Natural killer cell treated with Interleukin-12 subunit alpha and Interleukin-12 subunit beta and Interleukin-15 and Interleukin-18, amount 100 ng/mL, for 72 hours (primary cell): ENCODE results near the gene SEMA3A. TPM values are rescaled to one million over a fixed set of nuclear protein-coding genes. Genes with fewer than 3 reads are reported as not detected.
"Not testable (repeated sequence)": the region's sequence is repeated elsewhere in the genome, so short reads cannot be mapped to it uniquely, and the experiment has no call there.

Experiments
- ATAC-seq, 2 donors: fragments of 150-1000 bp; cut with Tn5 transposase in 1 of 2; sonication (Bioruptor Pico), chemical (Tn5 transposase) in 1 of 2; 2 replicates each; pipeline ENCODE4 v1.10.0; 2021
- DNase-seq: peaks from one replicate; pipeline ENCODE4 v3.0.0; 2022; ENCODE audit warnings: low spot score
- H3K27ac Mint-ChIP-seq, 2 donors: 1 replicate in 1 of 2; 2 replicates in 1 of 2; pipeline ENCODE4 v1.8.0; 2022; ENCODE audit warnings: mixed read lengths in 2 of 2, mild to moderate bottlenecking in 1 of 2, moderate library complexity in 1 of 2
- H3K27me3 Mint-ChIP-seq, 2 donors: 1 replicate in 1 of 2; 2 replicates in 1 of 2; pipeline ENCODE4 v1.8.0; 2022; ENCODE audit warnings: mixed read lengths in 2 of 2
- H3K36me3 Mint-ChIP-seq: one replicate; pipeline ENCODE4 v1.8.0; 2022; ENCODE audit warnings: mixed read lengths
- H3K4me1 Mint-ChIP-seq, 2 donors: 1 replicate in 1 of 2; 2 replicates in 1 of 2; pipeline ENCODE4 v1.8.0; 2022; ENCODE audit warnings: low read depth in 2 of 2, mixed read lengths in 2 of 2, mild to moderate bottlenecking in 1 of 2
- H3K4me3 Mint-ChIP-seq: one replicate; pipeline ENCODE4 v1.8.0; 2022; ENCODE audit warnings: mixed read lengths
- H3K9me3 Mint-ChIP-seq: 2 replicates; pipeline ENCODE4 v1.8.0; 2022; ENCODE audit warnings: mixed read lengths
- total RNA-seq, 2 donors: library from RNA; stranded (reverse); gene quantifications; one replicate each; pipeline ENCODE4 v1.2.3, GENCODE V29; 2022

SEMA3A gene
- total RNA-seq, 2 donors from 2014 or later: 4.0 to 5.0 TPM

- H3K36me3 Mint-ChIP-seq, H3K4me3 Mint-ChIP-seq, ATAC-seq, H3K9me3 Mint-ChIP-seq, H3K4me1 Mint-ChIP-seq, H3K27ac Mint-ChIP-seq, H3K27me3 Mint-ChIP-seq: not testable (repeated sequence)
- peak; percentile 35 for DNase-seq
These were observed 20.2 kb upstream of the SEMA3A start for GRCh38 chr7:84214757-84215156.

GRCh38 chr7:84210301-84210700, 15.7 kb upstream of the SEMA3A start:
- Mint-ChIP-seq H3K27ac (no peak overlapping the region), H3K4me3 (no peak overlapping the region), H3K27me3 (no peaks in the 10 kb centered on the region), H3K4me1 (no peaks in the 10 kb centered on the region), H3K9me3 (peaks cover 5% of the 10 kb centered on the region), H3K36me3 (peaks cover 1% of the 10 kb centered on the region)
- DNase-seq (no peak), ATAC-seq (no peak)

- H3K9me3 Mint-ChIP-seq: peaks cover 5% of the 10 kb centered on the region
- no peak overlapping the region for H3K4me3 Mint-ChIP-seq
- H3K36me3 Mint-ChIP-seq: no peaks in the 10 kb centered on the region
- H3K27ac Mint-ChIP-seq: no peak overlapping the region
- ATAC-seq (no peak), DNase-seq (no peak)
- H3K27me3 Mint-ChIP-seq: no peaks in the 10 kb centered on the region
- no peaks in the 10 kb centered on the region for H3K4me1 Mint-ChIP-seq
These were observed 14.4 kb upstream of the SEMA3A start for GRCh38 chr7:84209006-84209405.

- ATAC-seq: no peak
- no peak for DNase-seq
- H3K4me1 Mint-ChIP-seq: no peaks in the 10 kb centered on the region
- H3K4me3 Mint-ChIP-seq: no peak overlapping the region
- no peaks in the 10 kb centered on the region for H3K27me3 Mint-ChIP-seq
- no peaks in the 10 kb centered on the region for H3K36me3 Mint-ChIP-seq
- H3K27ac Mint-ChIP-seq: no peak overlapping the region
- H3K9me3 Mint-ChIP-seq: peaks cover 5% of the 10 kb centered on the region
These were observed 13.0 kb upstream of the SEMA3A start for GRCh38 chr7:84207615-84208014.

GRCh38 chr7:84207025-84207424, 12.4 kb upstream of the SEMA3A start:
- ATAC-seq (no peak), DNase-seq (no peak)
- no peak overlapping the region for H3K4me3 Mint-ChIP-seq
- H3K27ac Mint-ChIP-seq: no peak overlapping the region
- no peaks in the 10 kb centered on the region for H3K36me3 Mint-ChIP-seq
- H3K4me1 Mint-ChIP-seq: no peaks in the 10 kb centered on the region
- no peaks in the 10 kb centered on the region for H3K27me3 Mint-ChIP-seq
- peaks cover 5% of the 10 kb centered on the region for H3K9me3 Mint-ChIP-seq

- no peak overlapping the region for H3K27ac Mint-ChIP-seq
- no peak for ATAC-seq
These were observed 10.1 kb upstream of the SEMA3A start for GRCh38 chr7:84204655-84205054.

GRCh38 chr7:84202855-84203254, 8.3 kb upstream of the SEMA3A start:
- Mint-ChIP-seq H3K27me3 (no peaks in the 10 kb centered on the region), H3K9me3 (no peaks in the 10 kb centered on the region), H3K4me1 (no peaks in the 10 kb centered on the region), H3K27ac (no peak overlapping the region), H3K36me3 (no peaks in the 10 kb centered on the region), H3K4me3 (no peak overlapping the region)
- DNase-seq (no peak), ATAC-seq (no peak)

More at GRCh38 chr7:84204655-84205054, 10.1 kb upstream of the SEMA3A start:
- no peak overlapping the region for H3K4me3 Mint-ChIP-seq
- H3K9me3 Mint-ChIP-seq: no peaks in the 10 kb centered on the region
- no peaks in the 10 kb centered on the region for H3K4me1 Mint-ChIP-seq
- DNase-seq: no peak
- H3K27me3 Mint-ChIP-seq: no peaks in the 10 kb centered on the region
- H3K36me3 Mint-ChIP-seq: no peaks in the 10 kb centered on the region

- no peaks in the 10 kb centered on the region for H3K9me3 Mint-ChIP-seq
- H3K27me3 Mint-ChIP-seq: no peaks in the 10 kb centered on the region
- no peak overlapping the region for H3K27ac Mint-ChIP-seq
- ATAC-seq (no peak), DNase-seq (no peak)
- H3K4me3 Mint-ChIP-seq: no peak overlapping the region
- peaks cover 0 to 4% of the 10 kb centered on the region in 2 donors for H3K4me1 Mint-ChIP-seq
- no peaks in the 10 kb centered on the region for H3K36me3 Mint-ChIP-seq
These were observed 6.3 kb upstream of the SEMA3A start for GRCh38 chr7:84200859-84201258.

- H3K9me3 Mint-ChIP-seq: no peaks in the 10 kb centered on the region
- DNase-seq (no peak), ATAC-seq (no peak)
- no peak overlapping the region for H3K4me3 Mint-ChIP-seq
- H3K27me3 Mint-ChIP-seq: no peaks in the 10 kb centered on the region
- H3K36me3 Mint-ChIP-seq: no peaks in the 10 kb centered on the region
- H3K4me1 Mint-ChIP-seq: peaks cover 0 to 14% of the 10 kb centered on the region in 2 donors
- H3K27ac Mint-ChIP-seq: no peak overlapping the region
These were observed 4.6 kb upstream of the SEMA3A start for GRCh38 chr7:84199216-84199615.

- H3K27ac Mint-ChIP-seq: peak overlapping the region in 1 of 2 donors; percentile 15
- H3K9me3 Mint-ChIP-seq: no peaks in the 10 kb centered on the region
- no peaks in the 10 kb centered on the region for H3K27me3 Mint-ChIP-seq
- DNase-seq: no peak
- no peak for ATAC-seq
- H3K4me3 Mint-ChIP-seq: no peak overlapping the region
- H3K4me1 Mint-ChIP-seq: peaks cover 0 to 14% of the 10 kb centered on the region in 2 donors
- H3K36me3 Mint-ChIP-seq: no peaks in the 10 kb centered on the region
These were observed 1.5 kb upstream of the SEMA3A start for GRCh38 chr7:84196084-84196503.

GRCh38 chr7:84195295-84196060, 889 bp upstream of the SEMA3A start:
- H3K9me3 Mint-ChIP-seq: no peaks in the 10 kb centered on the region
- no peak for DNase-seq
- no peaks in the 10 kb centered on the region for H3K36me3 Mint-ChIP-seq
- no peak overlapping the region for H3K27ac Mint-ChIP-seq
- peaks cover 0 to 14% of the 10 kb centered on the region in 2 donors for H3K4me1 Mint-ChIP-seq
- no peak for ATAC-seq
- H3K4me3 Mint-ChIP-seq: peak overlapping the region; percentile 76
- H3K27me3 Mint-ChIP-seq: no peaks in the 10 kb centered on the region

- no peak overlapping the region for H3K27ac Mint-ChIP-seq
- DNase-seq: no peak
- no peaks in the 10 kb centered on the region for H3K36me3 Mint-ChIP-seq
- H3K27me3 Mint-ChIP-seq: no peaks in the 10 kb centered on the region
- no peak for ATAC-seq
- H3K4me3 Mint-ChIP-seq: no peak overlapping the region
- no peaks in the 10 kb centered on the region for H3K9me3 Mint-ChIP-seq
- peaks cover 0 to 14% of the 10 kb centered on the region in 2 donors for H3K4me1 Mint-ChIP-seq
These were observed 842 bp downstream of the SEMA3A start for GRCh38 chr7:84193747-84194146.

- no peak for ATAC-seq
- Mint-ChIP-seq H3K4me3 (no peak overlapping the region), H3K27ac (no peak overlapping the region), H3K9me3 (no peaks in the 10 kb centered on the region), H3K4me1 (peaks cover 0 to 14% of the 10 kb centered on the region in 2 donors), H3K36me3 (no peaks in the 10 kb centered on the region), H3K27me3 (no peaks in the 10 kb centered on the region)
- DNase-seq: no peak
These were observed 2.7 kb downstream of the SEMA3A start for GRCh38 chr7:84191842-84192241.

GRCh38 chr7:84191261-84191660, 3.3 kb downstream of the SEMA3A start:
- H3K4me3 Mint-ChIP-seq: no peak overlapping the region
- ATAC-seq (no peak), DNase-seq (no peak)
- no peaks in the 10 kb centered on the region for H3K27me3 Mint-ChIP-seq
- H3K36me3 Mint-ChIP-seq: no peaks in the 10 kb centered on the region
- H3K27ac Mint-ChIP-seq: no peak overlapping the region
- peaks cover 0 to 13% of the 10 kb centered on the region in 2 donors for H3K4me1 Mint-ChIP-seq
- no peaks in the 10 kb centered on the region for H3K9me3 Mint-ChIP-seq
